ENCODE data around the gene CALCOCO1.

GRCh38 chr12:53756300-53757100 lies 29.2 kb upstream of the CALCOCO1 start:
- no peak for TF ChIP-seq EZH2phosphoT487 (IDR thresholded peaks at IDR 0.05; ENCODE audit: insufficient read depth, low read depth)
- no peak for TF ChIP-seq EZH2 (IDR thresholded peaks at IDR 0.05; ENCODE audit: insufficient read depth, poor library complexity, severe bottlenecking)
